Hepatocyte (in vitro differentiated cells): ENCODE results near the gene ARHGEF9. TPM values are rescaled to one million over a fixed set of nuclear protein-coding genes. Genes with fewer than 3 reads are reported as not detected.

Experiments used
- DNase-seq: peaks from one replicate; pipeline ENCODE4 v3.0.0-alpha.2; 2016; ENCODE audit warnings: low spot score
- H2AFZ ChIP-seq: fragments of 200-600 bp; sonication (generic); 2 replicates; pipeline ENCODE4 v1.6.0; 2016; ENCODE audit warnings: antibody characterized with exemption, mild to moderate bottlenecking
- H3K27ac ChIP-seq: fragments of 200-600 bp; sonication (generic); 2 replicates; pipeline ENCODE4 v1.5.1; 2016; ENCODE audit warnings: mild to moderate bottlenecking
- H3K27me3 ChIP-seq: fragments of 200-600 bp; sonication (generic); 2 replicates; pipeline ENCODE4 v1.6.1; 2016
- H3K36me3 ChIP-seq: fragments of 200-600 bp; sonication (generic); replicated peaks from 2 replicates; pipeline ENCODE4 v1.5.1; 2016; ENCODE audit warnings: low read depth; ENCODE audit not compliant: insufficient read depth
- H3K4me1 ChIP-seq: fragments of 200-600 bp; sonication (generic); 2 replicates; pipeline ENCODE4 v1.5.1; 2016; ENCODE audit warnings: mild to moderate bottlenecking, moderate library complexity; ENCODE audit not compliant: insufficient read depth
- H3K4me2 ChIP-seq: fragments of 200-600 bp; sonication (generic); 2 replicates; pipeline ENCODE4 v1.6.0; 2016
- H3K4me3 ChIP-seq: fragments of 200-600 bp; sonication (generic); 2 replicates; pipeline ENCODE4 v1.5.1; 2016; ENCODE audit warnings: mild to moderate bottlenecking
- H3K79me2 ChIP-seq: fragments of 200-600 bp; sonication (generic); 2 replicates; pipeline ENCODE4 v1.6.0; 2017; ENCODE audit warnings: mild to moderate bottlenecking
- H3K9me2 ChIP-seq: fragments of 200-600 bp; sonication (generic); replicated peaks from 2 replicates; pipeline ENCODE4 v1.6.0; 2017; ENCODE audit warnings: mild to moderate bottlenecking; ENCODE audit not compliant: insufficient read depth
- H3K9me3 ChIP-seq: fragments of 200-600 bp; sonication (generic); 2 replicates; pipeline ENCODE4 v1.5.1; 2016; ENCODE audit warnings: low read depth, mild to moderate bottlenecking
- H4K20me1 ChIP-seq: fragments of 200-600 bp; sonication (generic); 2 replicates; pipeline ENCODE4 v1.6.0; 2016; ENCODE audit warnings: mild to moderate bottlenecking; ENCODE audit not compliant: insufficient read depth, poor library complexity, severe bottlenecking
- EZH2 ChIP-seq: fragments of 200-600 bp; sonication (generic); IDR thresholded peaks from 2 replicates; pipeline ENCODE4 v1.6.1; 2016; ENCODE audit warnings: antibody characterized with exemption, mild to moderate bottlenecking, borderline replicate concordance
- EZH2phosphoT487 ChIP-seq: fragments of 200-600 bp; sonication (generic); IDR thresholded peaks from one replicate; pipeline ENCODE4 v1.6.1; 2018; ENCODE audit warnings: antibody characterized with exemption, mild to moderate bottlenecking, low read depth, moderate library complexity; ENCODE audit not compliant: unreplicated experiment, severe bottlenecking
- WGBS: methylation state at CpG from one replicate; pipeline ENCODE4 v1.1.6; 2016; ENCODE audit warnings: low lambda C conversion rate; ENCODE audit errors: missing lambda C conversion rate; 5-methylcytosine and 5-hydroxymethylcytosine counted together
- polyA plus RNA-seq: library from polyadenylated mRNA; unstranded; fragments of >200 nt; fragmentation: Nextera tagmentation; extraction: Ambion mirVana; gene quantifications from 2 replicates; pipeline ENCODE4 v1.2.1, GENCODE V29; 2016
- total RNA-seq: library from RNA; depleted of rRNA; stranded (reverse); fragments of >200 nt; gene quantifications from 2 replicates; pipeline ENCODE4 v1.2.3, GENCODE V29; 2014
- TF ChIP-seq, protein P1 (sequence below): fragments of 200-600 bp; sonication (generic); IDR thresholded peaks from 2 replicates; pipeline ENCODE4 v1.5.1; 2016; ENCODE audit warnings: antibody characterized with exemption, mild to moderate bottlenecking; ENCODE audit not compliant: poor library complexity

Gene ARHGEF9
- total and polyA plus RNA-seq, 2 experiments from 2014 or later, result 19.1 to 25.6 TPM

DNA sequence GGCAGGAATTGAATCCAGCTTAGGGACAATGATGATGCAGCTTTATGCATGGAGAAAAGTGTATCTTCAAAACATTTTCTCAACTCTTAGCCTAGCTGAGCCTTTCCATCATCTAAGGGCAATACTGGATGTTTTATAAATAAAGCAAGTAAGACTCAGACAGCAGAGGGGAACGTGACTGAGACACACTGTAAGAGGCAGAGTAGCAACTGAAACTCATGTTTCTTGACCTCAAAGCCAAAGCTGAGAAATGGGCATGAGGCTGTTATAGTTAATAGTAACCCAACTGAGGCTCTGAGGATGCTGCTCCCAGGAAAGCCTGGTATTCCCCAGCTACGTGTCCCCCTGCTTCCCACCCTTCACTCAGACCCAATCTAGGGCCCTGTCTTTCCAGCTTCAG is 44.6 kb downstream of the ARHGEF9 start:
- Histone ChIP-seq H3K27ac (no peak overlapping the region), H4K20me1 (no peaks in the 10 kb centered on the region), H3K4me1 (no peaks in the 10 kb centered on the region), H3K36me3 (no peaks in the 10 kb centered on the region), H3K9me2 (no peaks in the 10 kb centered on the region), H3K4me2 (no peak overlapping the region), H2AFZ (no peak overlapping the region), H3K79me2 (peaks cover 19% of the 10 kb centered on the region), H3K27me3 (no peaks in the 10 kb centered on the region), H3K4me3 (no peak overlapping the region), H3K9me3 (no peaks in the 10 kb centered on the region)
- TF ChIP-seq EZH2 (no peak), EZH2phosphoT487 (no peak)
- TF ChIP-seq, protein P1, sequence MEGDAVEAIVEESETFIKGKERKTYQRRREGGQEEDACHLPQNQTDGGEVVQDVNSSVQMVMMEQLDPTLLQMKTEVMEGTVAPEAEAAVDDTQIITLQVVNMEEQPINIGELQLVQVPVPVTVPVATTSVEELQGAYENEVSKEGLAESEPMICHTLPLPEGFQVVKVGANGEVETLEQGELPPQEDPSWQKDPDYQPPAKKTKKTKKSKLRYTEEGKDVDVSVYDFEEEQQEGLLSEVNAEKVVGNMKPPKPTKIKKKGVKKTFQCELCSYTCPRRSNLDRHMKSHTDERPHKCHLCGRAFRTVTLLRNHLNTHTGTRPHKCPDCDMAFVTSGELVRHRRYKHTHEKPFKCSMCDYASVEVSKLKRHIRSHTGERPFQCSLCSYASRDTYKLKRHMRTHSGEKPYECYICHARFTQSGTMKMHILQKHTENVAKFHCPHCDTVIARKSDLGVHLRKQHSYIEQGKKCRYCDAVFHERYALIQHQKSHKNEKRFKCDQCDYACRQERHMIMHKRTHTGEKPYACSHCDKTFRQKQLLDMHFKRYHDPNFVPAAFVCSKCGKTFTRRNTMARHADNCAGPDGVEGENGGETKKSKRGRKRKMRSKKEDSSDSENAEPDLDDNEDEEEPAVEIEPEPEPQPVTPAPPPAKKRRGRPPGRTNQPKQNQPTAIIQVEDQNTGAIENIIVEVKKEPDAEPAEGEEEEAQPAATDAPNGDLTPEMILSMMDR, result no peak
- DNase-seq, result no peak
- WGBS, result 54% methylated on average over 2 of the region's 2 CpGs

DNA sequence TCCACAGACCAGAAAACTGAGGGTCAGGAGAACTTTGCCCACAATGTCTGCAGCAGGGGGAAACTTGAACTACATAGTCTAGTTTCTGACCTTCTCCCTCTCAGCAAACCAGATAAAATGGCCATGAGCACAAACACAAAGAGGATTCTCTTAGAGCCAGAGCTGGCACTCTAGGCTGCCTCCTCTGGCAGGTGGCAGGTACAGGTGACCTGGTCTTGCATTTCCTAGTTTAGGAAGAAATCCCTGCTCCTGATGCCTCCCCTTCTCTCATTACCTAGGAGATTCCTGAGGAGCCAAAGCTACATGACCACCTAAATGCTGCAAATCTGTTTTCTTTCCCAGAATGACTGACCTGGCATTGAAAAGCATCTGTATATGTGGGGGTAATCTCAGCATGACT is 45.1 kb downstream of the ARHGEF9 start:
- H3K9me3 ChIP-seq, result no peaks in the 10 kb centered on the region
- no peaks in the 10 kb centered on the region for H3K36me3 ChIP-seq
- H3K27me3 ChIP-seq, result no peaks in the 10 kb centered on the region
- H2AFZ ChIP-seq, result no peak overlapping the region
- no peak for DNase-seq
- H3K4me1 ChIP-seq, result no peaks in the 10 kb centered on the region
- H4K20me1 ChIP-seq, result no peaks in the 10 kb centered on the region
- no peak overlapping the region for H3K27ac ChIP-seq
- peaks cover 19% of the 10 kb centered on the region for H3K79me2 ChIP-seq
- no peak for TF ChIP-seq EZH2phosphoT487
- TF ChIP-seq, protein P1, result no peak
- TF ChIP-seq EZH2, result no peak
- no peak overlapping the region for H3K4me2 ChIP-seq
- H3K4me3 ChIP-seq, result no peak overlapping the region
- no peaks in the 10 kb centered on the region for H3K9me2 ChIP-seq

DNA sequence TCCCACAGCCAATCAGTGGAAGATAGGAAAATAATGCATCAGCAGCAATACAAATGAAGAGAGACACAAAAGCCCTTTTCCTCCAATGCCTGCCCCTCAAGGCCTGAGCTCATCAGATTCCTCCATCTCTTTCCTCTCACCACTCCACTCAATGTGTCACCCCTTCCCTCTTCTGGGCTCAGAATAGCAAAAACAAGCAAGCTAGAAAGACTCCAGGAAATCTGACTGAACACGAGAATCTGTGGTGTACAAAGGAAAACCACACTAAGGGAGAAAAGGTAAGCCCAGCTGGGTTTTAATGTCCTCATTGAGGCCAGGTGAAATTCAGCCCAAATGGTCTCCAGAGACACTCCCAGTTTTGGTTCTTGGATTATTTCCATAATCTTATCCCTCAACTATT is 46.3 kb downstream of the ARHGEF9 start:
- peaks cover 19% of the 10 kb centered on the region for H3K79me2 ChIP-seq
- 76% methylated on average over 1 of the region's 1 CpG for WGBS
- no peaks in the 10 kb centered on the region for H3K36me3 ChIP-seq
- no peak for DNase-seq
- no peak overlapping the region for H3K4me3 ChIP-seq
- H2AFZ ChIP-seq, result no peak overlapping the region
- H3K9me3 ChIP-seq, result no peaks in the 10 kb centered on the region
- H3K27me3 ChIP-seq, result no peaks in the 10 kb centered on the region
- H3K27ac ChIP-seq, result no peak overlapping the region
- no peaks in the 10 kb centered on the region for H4K20me1 ChIP-seq
- no peaks in the 10 kb centered on the region for H3K4me1 ChIP-seq
- TF ChIP-seq, protein P1, result no peak
- no peak for TF ChIP-seq EZH2
- TF ChIP-seq EZH2phosphoT487, result no peak
- no peak overlapping the region for H3K4me2 ChIP-seq
- no peaks in the 10 kb centered on the region for H3K9me2 ChIP-seq
